HepG2 (cell line): ENCODE data around the gene DYNC1LI2. TPM values are rescaled to one million over a fixed set of nuclear protein-coding genes. Genes with fewer than 3 reads are reported as not detected.

Experiments used
- ATF7-NPFF ChIP-seq: sonication (generic); formaldehyde crosslinking; IDR thresholded peaks from 2 replicates; pipeline ENCODE4 v1.8.1; 2023; ENCODE audit warnings: mild to moderate bottlenecking, low read depth, missing genetic modification reagents, moderate library complexity
- CCAR2 ChIP-seq: fragments of 200-400 bp; formaldehyde crosslinking; optimal IDR thresholded peaks from 2 replicates; pipeline ENCODE3; 2018; ENCODE audit warnings: low read depth, mild to moderate bottlenecking, low read length, moderate library complexity
- DR1 ChIP-seq: sonication (generic); formaldehyde crosslinking; IDR thresholded peaks from 2 replicates; pipeline ENCODE4 v1.8.0; 2021; ENCODE audit warnings: mild to moderate bottlenecking, missing genetic modification reagents, inconsistent platforms
- E2F5 ChIP-seq: sonication (generic); formaldehyde crosslinking; conservative IDR thresholded peaks from 2 replicates; pipeline ENCODE4 v1.4.0; 2020; ENCODE audit warnings: missing genetic modification reagents
- FIP1L1 ChIP-seq: fragments of 200-400 bp; formaldehyde crosslinking; IDR thresholded peaks from 2 replicates; pipeline ENCODE4 v1.6.1; 2018; ENCODE audit warnings: low read depth, mild to moderate bottlenecking, low read length, moderate library complexity, borderline replicate concordance; ENCODE audit not compliant: insufficient read depth
- HDAC2 ChIP-seq: sonication (generic); formaldehyde crosslinking; IDR thresholded peaks from 2 replicates; pipeline ENCODE4 v1.4.0; 2020; ENCODE audit warnings: missing genetic modification reagents
- HNRNPLL ChIP-seq: fragments of 200-400 bp; formaldehyde crosslinking; IDR thresholded peaks from 2 replicates; pipeline ENCODE4 v1.6.1; 2017; ENCODE audit warnings: mild to moderate bottlenecking, low read depth, low read length; ENCODE audit not compliant: poor library complexity, severe bottlenecking
- IRF9 ChIP-seq: sonication (generic); formaldehyde crosslinking; IDR thresholded peaks from 2 replicates; pipeline ENCODE4 v1.8.0; 2022; ENCODE audit warnings: missing genetic modification reagents, mild to moderate bottlenecking, borderline replicate concordance
- JARID2 ChIP-seq: sonication (generic); formaldehyde crosslinking; IDR thresholded peaks from 2 replicates; pipeline ENCODE4 v1.8.1; 2023; ENCODE audit warnings: missing genetic modification reagents, inconsistent platforms; ENCODE audit not compliant: insufficient replicate concordance
- JUN ChIP-seq: sonication (generic); formaldehyde crosslinking; IDR thresholded peaks from 2 replicates; pipeline ENCODE4 v1.4.0; 2020; ENCODE audit warnings: mild to moderate bottlenecking, missing genetic modification reagents
- JUND ChIP-seq: sonication (generic); formaldehyde crosslinking; IDR thresholded peaks from 2 replicates; pipeline ENCODE4 v1.8.0; 2022; ENCODE audit warnings: mild to moderate bottlenecking, missing genetic modification reagents
- MEF2D ChIP-seq: sonication (generic); formaldehyde crosslinking; IDR thresholded peaks from 2 replicates; pipeline ENCODE4 v1.5.1; 2020; ENCODE audit warnings: mild to moderate bottlenecking, missing genetic modification reagents
- REPIN1 ChIP-seq: sonication (generic); formaldehyde crosslinking; IDR thresholded peaks from 2 replicates; pipeline ENCODE4 v1.8.0; 2022; ENCODE audit warnings: missing genetic modification reagents, low read depth, mild to moderate bottlenecking, borderline replicate concordance
- RNF2 ChIP-seq: fragments of 450-650 bp; conservative IDR thresholded peaks from 2 replicates; pipeline ENCODE4 v1.6.1; 2016; ENCODE audit warnings: low read depth
- SNAPC5 ChIP-seq: sonication (generic); formaldehyde crosslinking; IDR thresholded peaks from 2 replicates; pipeline ENCODE4 v1.8.1; 2023; ENCODE audit warnings: mild to moderate bottlenecking, missing genetic modification reagents, borderline replicate concordance
- TCF7 ChIP-seq: sonication (generic); IDR thresholded peaks from 2 replicates; pipeline ENCODE4 v1.6.1; 2016; ENCODE audit warnings: antibody characterized with exemption, low read depth
- TEF ChIP-seq: sonication (generic); formaldehyde crosslinking; IDR thresholded peaks from 2 replicates; pipeline ENCODE4 v1.5.0; 2020; ENCODE audit warnings: missing genetic modification reagents
- TFDP2 ChIP-seq: sonication (generic); formaldehyde crosslinking; IDR thresholded peaks from 2 replicates; pipeline ENCODE4 v1.4.0; 2020; ENCODE audit warnings: missing genetic modification reagents
- ZNF136 ChIP-seq: sonication (generic); formaldehyde crosslinking; IDR thresholded peaks from 2 replicates; pipeline ENCODE4 v1.8.1; 2022; ENCODE audit warnings: low read depth, mild to moderate bottlenecking, moderate library complexity, missing genetic modification reagents
- ZNF205 ChIP-seq: IDR thresholded peaks from 2 replicates; pipeline ENCODE4 v1.6.1; 2018; ENCODE audit warnings: missing biosample characterization, missing genetic modification reagents
- ZNF333 ChIP-seq: sonication (generic); formaldehyde crosslinking; IDR thresholded peaks from 2 replicates; pipeline ENCODE4 v1.4.0; 2020; ENCODE audit warnings: mild to moderate bottlenecking, missing genetic modification reagents, borderline replicate concordance
- ZNF343 ChIP-seq: sonication (generic); formaldehyde crosslinking; IDR thresholded peaks from 2 replicates; pipeline ENCODE4 v1.4.0; 2020; ENCODE audit warnings: mild to moderate bottlenecking, missing genetic modification reagents
- ZNF414 ChIP-seq: sonication (generic); formaldehyde crosslinking; IDR thresholded peaks from 2 replicates; pipeline ENCODE4 v1.5.0; 2020; ENCODE audit warnings: missing genetic modification reagents
- ZNF737 ChIP-seq: sonication (generic); formaldehyde crosslinking; IDR thresholded peaks from 2 replicates; pipeline ENCODE4 v1.5.0; 2020; ENCODE audit warnings: missing genetic modification reagents, mild to moderate bottlenecking, borderline replicate concordance
- ZNF839 ChIP-seq: sonication (generic); formaldehyde crosslinking; IDR thresholded peaks from 2 replicates; pipeline ENCODE4 v1.4.0; 2020; ENCODE audit warnings: missing genetic modification reagents, mild to moderate bottlenecking, borderline replicate concordance
- ZNF879 ChIP-seq: sonication (generic); formaldehyde crosslinking; IDR thresholded peaks from 2 replicates; pipeline ENCODE4 v1.8.1; 2023; ENCODE audit warnings: missing genetic modification reagents
- polyA plus RNA-seq, 8 experiments: library from polyadenylated mRNA; depleted of rRNA in 3 of 8; stranded (reverse) in 7 of 8; unstranded in 1 of 8; fragments of >200 nt; fragmentation: Illumina TruSeq in 4 of 8; extraction: Trizol in 4 of 8; gene quantifications; 2 replicates each; pipeline versions ENCODE4 v1.2.1 to v1.2.3, GENCODE V29; 2011 to 2016; ENCODE audit warnings: low read depth in 4 of 8, missing spikeins in 1 of 8, mixed read lengths in 1 of 8; ENCODE audit not compliant: insufficient read depth in 1 of 8
- total RNA-seq, 5 experiments: library from RNA; depleted of rRNA; stranded (reverse); fragments of >200 nt; fragmentation: Illumina TruSeq; extraction: Trizol; gene quantifications; 2 replicates each; pipeline ENCODE4 v1.2.3, GENCODE V29; 2016; ENCODE audit warnings: low read depth in 1 of 5

DYNC1LI2 gene
- total and polyA plus RNA-seq, 2 of the 13 experiments (the other 11 are each of a cell fraction or from before 2014, with no cell fraction given): 65.5 to 135 TPM

GRCh38 chr16:66751303-66751991 lies at the start of gene DYNC1LI2 (continued):
- TF ChIP-seq CCAR2: no peak
- no peak for TF ChIP-seq ZNF333 (CRISPR knock-in tag)
- TF ChIP-seq IRF9 (CRISPR knock-in tag): 0 out of 2 replicates have a peak, but pooled peaks have one; percentile 50
- TF ChIP-seq HNRNPLL: peak; percentile 57
- no peak for TF ChIP-seq ZNF343 (CRISPR knock-in tag)
- no peak for TF ChIP-seq TEF (CRISPR knock-in tag)
- TF ChIP-seq SNAPC5 (CRISPR knock-in tag): no peak
- TF ChIP-seq FIP1L1: no peak
- peak; percentile 69; the same call in 1 of the 2 replicates for TF ChIP-seq E2F5 (CRISPR knock-in tag)
- peak; percentile 52 for TF ChIP-seq ATF7-NPFF (CRISPR knock-in tag)
- no peak for TF ChIP-seq ZNF414 (CRISPR knock-in tag)
- no peak for TF ChIP-seq JARID2 (CRISPR knock-in tag)
- no peak; the same call in 1 of the 2 replicates for TF ChIP-seq RNF2
- TF ChIP-seq JUND: no peak; the same call in 1 of the 2 replicates
- TF ChIP-seq ZNF839: no peak; the same call in 1 of the 2 replicates
- peak; percentile 2; the same call in 1 of the 2 replicates for TF ChIP-seq DR1 (CRISPR knock-in tag)
- TF ChIP-seq MEF2D (CRISPR knock-in tag): no peak
- no peak for TF ChIP-seq TCF7
- no peak for TF ChIP-seq ZNF737 (CRISPR knock-in tag)
- TF ChIP-seq REPIN1 (CRISPR knock-in tag): peak; percentile 11; the same call in 1 of the 2 replicates
- TF ChIP-seq ZNF136 (CRISPR knock-in tag): no peak
- TF ChIP-seq HDAC2 (CRISPR knock-in tag): no peak
- no peak for TF ChIP-seq ZNF879
- no peak for TF ChIP-seq JUN
- TF ChIP-seq TFDP2 (CRISPR knock-in tag): peak; percentile 49; the same call in 1 of the 2 replicates
- no peak for TF ChIP-seq ZNF205 (CRISPR knock-in tag)
